Panc1 (cell line): ENCODE measurements around the gene CHCHD10. TPM values are rescaled to one million over a fixed set of nuclear protein-coding genes. Genes with fewer than 3 reads are reported as not detected.

Experiments used
- ATAC-seq: fragments of 200-7000 bp; cut with Tn5 transposase; 2 replicates; pipeline ENCODE4 v1.9.1; 2020; ENCODE audit warnings: mild to moderate bottlenecking, moderate library complexity
- BruUV-seq: library from RNA; stranded (reverse); fragments of 400-500 nt; replicated peaks from 2 replicates; lab custom pipeline; 2021; lab: Mats Ljungman, UMichigan
- CTCF ChIA-PET: fragments of 300-600 bp; sonication (Branson Sonifier 250); formaldehyde crosslinking; loops from one replicate; lab custom pipeline; 2022; ENCODE audit warnings: antibody characterized with exemption; lab: Charles Lee
- POLR2A ChIA-PET: fragments of 300-600 bp; sonication (Branson Sonifier 250); formaldehyde crosslinking; loops from one replicate; lab custom pipeline; 2022; ENCODE audit warnings: antibody characterized with exemption; lab: Charles Lee
- DNase-seq: peaks from one replicate; pipeline ENCODE4 v3.0.0-alpha.2; 2010; ENCODE audit warnings: low read depth, low spot score
- H3K27ac ChIP-seq: 2 replicates; pipeline ENCODE4 v1.5.1; 2011; ENCODE audit warnings: mild to moderate bottlenecking, low read length, inconsistent platforms
- H3K27me3 ChIP-seq: fragments of 200-500 bp; sonication (Bioruptor generic); 2 replicates; pipeline ENCODE4 v1.6.0; 2014; ENCODE audit warnings: low read length, inconsistent platforms; ENCODE audit not compliant: control insufficient read depth, insufficient read depth
- H3K36me3 ChIP-seq: fragments of 200-500 bp; sonication (Bioruptor generic); 2 replicates; pipeline ENCODE4 v1.5.1; 2014; ENCODE audit warnings: inconsistent platforms, mild to moderate bottlenecking, low read length, moderate library complexity; ENCODE audit not compliant: control insufficient read depth, insufficient read depth
- H3K4me1 ChIP-seq: 2 replicates; pipeline ENCODE4 v1.5.1; 2011; ENCODE audit warnings: inconsistent platforms, mild to moderate bottlenecking, low read length, moderate library complexity; ENCODE audit not compliant: control insufficient read depth, insufficient read depth
- H3K4me3 ChIP-seq, 2 experiments: 2 replicates each; pipeline ENCODE4 v1.5.1; 2011 to 2012; ENCODE audit warnings: low read depth in 2 of 2, low read length in 2 of 2, mild to moderate bottlenecking in 2 of 2, inconsistent platforms in 1 of 2, moderate library complexity in 1 of 2
- H3K9me3 ChIP-seq: fragments of 200-500 bp; sonication (Bioruptor generic); 2 replicates; pipeline ENCODE4 v1.5.1; 2014; ENCODE audit warnings: low read depth, mild to moderate bottlenecking, inconsistent platforms, low read length, moderate library complexity; ENCODE audit not compliant: control insufficient read depth, insufficient read depth
- POLR2AphosphoS5 ChIP-seq: IDR thresholded peaks from 2 replicates; pipeline ENCODE4 v1.6.1; 2012; ENCODE audit warnings: mild to moderate bottlenecking, low read depth, low read length, moderate library complexity
- SIN3A ChIP-seq: IDR thresholded peaks from 2 replicates; pipeline ENCODE4 v1.6.1; 2012; ENCODE audit warnings: low read depth, mild to moderate bottlenecking, low read length, moderate library complexity, borderline replicate concordance; ENCODE audit not compliant: insufficient read depth
- TCF7L2 ChIP-seq: IDR thresholded peaks from 2 replicates; pipeline ENCODE4 v1.6.1; 2011; ENCODE audit warnings: mild to moderate bottlenecking, low read depth, low read length, inconsistent platforms
- in situ Hi-C: cut with HindIII; loops from 2 replicates; pipeline ENCODE4 v1.10.0; 2016; ENCODE audit warnings: low sequenced_read_pairs, low pct_unique_long_range_greater_than_20kb
- intact Hi-C: fragments of 100-400 bp; cut with micrococcal nuclease; formaldehyde crosslinking; loops from one replicate; pipeline ENCODE4 v1.10.0; 2022; ENCODE audit not compliant: unreplicated experiment
- total RNA-seq: library from RNA; stranded (reverse); gene quantifications from one replicate; pipeline ENCODE4 v1.2.1, GENCODE V29; 2021; ENCODE audit not compliant: unreplicated experiment
- TF ChIP-seq, protein P1 (sequence below), 2 experiments: IDR thresholded peaks; 2 replicates each; pipeline ENCODE4 v1.6.1; 2011 to 2012; ENCODE audit warnings: low read depth in 2 of 2, control low read depth in 1 of 2, low read length in 1 of 2, mild to moderate bottlenecking in 1 of 2, moderate library complexity in 1 of 2; ENCODE audit not compliant: insufficient read depth in 1 of 2
- TF ChIP-seq, protein P2 (sequence below): fragments of 450-650 bp; IDR thresholded peaks from 2 replicates; pipeline ENCODE4 v1.5.1; 2017; ENCODE audit warnings: mild to moderate bottlenecking

The CHCHD10 gene
- total RNA-seq, 1 experiment from 2014 or later = 84.4 TPM

DNA sequence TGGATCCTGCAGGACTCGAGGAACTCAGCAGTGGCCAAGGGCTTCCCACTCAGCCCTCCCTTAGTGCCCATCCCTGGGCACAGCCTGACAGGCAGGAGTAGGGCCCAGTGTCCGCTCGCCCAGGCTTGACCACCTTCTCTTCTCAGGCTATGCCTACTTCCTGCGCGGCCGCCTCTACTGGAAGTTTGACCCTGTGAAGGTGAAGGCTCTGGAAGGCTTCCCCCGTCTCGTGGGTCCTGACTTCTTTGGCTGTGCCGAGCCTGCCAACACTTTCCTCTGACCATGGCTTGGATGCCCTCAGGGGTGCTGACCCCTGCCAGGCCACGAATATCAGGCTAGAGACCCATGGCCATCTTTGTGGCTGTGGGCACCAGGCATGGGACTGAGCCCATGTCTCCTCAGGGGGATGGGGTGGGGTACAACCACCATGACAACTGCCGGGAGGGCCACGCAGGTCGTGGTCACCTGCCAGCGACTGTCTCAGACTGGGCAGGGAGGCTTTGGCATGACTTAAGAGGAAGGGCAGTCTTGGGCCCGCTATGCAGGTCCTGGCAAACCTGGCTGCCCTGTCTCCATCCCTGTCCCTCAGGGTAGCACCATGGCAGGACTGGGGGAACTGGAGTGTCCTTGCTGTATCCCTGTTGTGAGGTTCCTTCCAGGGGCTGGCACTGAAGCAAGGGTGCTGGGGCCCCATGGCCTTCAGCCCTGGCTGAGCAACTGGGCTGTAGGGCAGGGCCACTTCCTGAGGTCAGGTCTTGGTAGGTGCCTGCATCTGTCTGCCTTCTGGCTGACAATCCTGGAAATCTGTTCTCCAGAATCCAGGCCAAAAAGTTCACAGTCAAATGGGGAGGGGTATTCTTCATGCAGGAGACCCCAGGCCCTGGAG lies 15.7 kb upstream of the CHCHD10 start:
- H3K36me3 ChIP-seq = no peaks in the 10 kb centered on the region
- no peak for ATAC-seq
- intact Hi-C loops = no loop called here
- in situ Hi-C loops = no loop called here
- ChIA-PET CTCF (no interaction called here), POLR2A (no interaction called here)
- H3K4me1 ChIP-seq = peaks cover 10% of the 10 kb centered on the region
- H3K9me3 ChIP-seq = no peaks in the 10 kb centered on the region
- no peak overlapping the region for H3K27ac ChIP-seq
- TF ChIP-seq TCF7L2 (no peak), POLR2AphosphoS5 (no peak), SIN3A (no peak)
- TF ChIP-seq, protein P1, sequence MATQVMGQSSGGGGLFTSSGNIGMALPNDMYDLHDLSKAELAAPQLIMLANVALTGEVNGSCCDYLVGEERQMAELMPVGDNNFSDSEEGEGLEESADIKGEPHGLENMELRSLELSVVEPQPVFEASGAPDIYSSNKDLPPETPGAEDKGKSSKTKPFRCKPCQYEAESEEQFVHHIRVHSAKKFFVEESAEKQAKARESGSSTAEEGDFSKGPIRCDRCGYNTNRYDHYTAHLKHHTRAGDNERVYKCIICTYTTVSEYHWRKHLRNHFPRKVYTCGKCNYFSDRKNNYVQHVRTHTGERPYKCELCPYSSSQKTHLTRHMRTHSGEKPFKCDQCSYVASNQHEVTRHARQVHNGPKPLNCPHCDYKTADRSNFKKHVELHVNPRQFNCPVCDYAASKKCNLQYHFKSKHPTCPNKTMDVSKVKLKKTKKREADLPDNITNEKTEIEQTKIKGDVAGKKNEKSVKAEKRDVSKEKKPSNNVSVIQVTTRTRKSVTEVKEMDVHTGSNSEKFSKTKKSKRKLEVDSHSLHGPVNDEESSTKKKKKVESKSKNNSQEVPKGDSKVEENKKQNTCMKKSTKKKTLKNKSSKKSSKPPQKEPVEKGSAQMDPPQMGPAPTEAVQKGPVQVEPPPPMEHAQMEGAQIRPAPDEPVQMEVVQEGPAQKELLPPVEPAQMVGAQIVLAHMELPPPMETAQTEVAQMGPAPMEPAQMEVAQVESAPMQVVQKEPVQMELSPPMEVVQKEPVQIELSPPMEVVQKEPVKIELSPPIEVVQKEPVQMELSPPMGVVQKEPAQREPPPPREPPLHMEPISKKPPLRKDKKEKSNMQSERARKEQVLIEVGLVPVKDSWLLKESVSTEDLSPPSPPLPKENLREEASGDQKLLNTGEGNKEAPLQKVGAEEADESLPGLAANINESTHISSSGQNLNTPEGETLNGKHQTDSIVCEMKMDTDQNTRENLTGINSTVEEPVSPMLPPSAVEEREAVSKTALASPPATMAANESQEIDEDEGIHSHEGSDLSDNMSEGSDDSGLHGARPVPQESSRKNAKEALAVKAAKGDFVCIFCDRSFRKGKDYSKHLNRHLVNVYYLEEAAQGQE (IDR thresholded peaks at IDR 0.05; ENCODE audit: insufficient read depth in 1 of 2, low read depth in 2 of 2, low read length in 1 of 2) = no peak
- TF ChIP-seq, protein P2, sequence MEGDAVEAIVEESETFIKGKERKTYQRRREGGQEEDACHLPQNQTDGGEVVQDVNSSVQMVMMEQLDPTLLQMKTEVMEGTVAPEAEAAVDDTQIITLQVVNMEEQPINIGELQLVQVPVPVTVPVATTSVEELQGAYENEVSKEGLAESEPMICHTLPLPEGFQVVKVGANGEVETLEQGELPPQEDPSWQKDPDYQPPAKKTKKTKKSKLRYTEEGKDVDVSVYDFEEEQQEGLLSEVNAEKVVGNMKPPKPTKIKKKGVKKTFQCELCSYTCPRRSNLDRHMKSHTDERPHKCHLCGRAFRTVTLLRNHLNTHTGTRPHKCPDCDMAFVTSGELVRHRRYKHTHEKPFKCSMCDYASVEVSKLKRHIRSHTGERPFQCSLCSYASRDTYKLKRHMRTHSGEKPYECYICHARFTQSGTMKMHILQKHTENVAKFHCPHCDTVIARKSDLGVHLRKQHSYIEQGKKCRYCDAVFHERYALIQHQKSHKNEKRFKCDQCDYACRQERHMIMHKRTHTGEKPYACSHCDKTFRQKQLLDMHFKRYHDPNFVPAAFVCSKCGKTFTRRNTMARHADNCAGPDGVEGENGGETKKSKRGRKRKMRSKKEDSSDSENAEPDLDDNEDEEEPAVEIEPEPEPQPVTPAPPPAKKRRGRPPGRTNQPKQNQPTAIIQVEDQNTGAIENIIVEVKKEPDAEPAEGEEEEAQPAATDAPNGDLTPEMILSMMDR = no peak
- H3K4me3 ChIP-seq = no peak overlapping the region
- H3K27me3 ChIP-seq = no peaks in the 10 kb centered on the region
- BruUV-seq = no TSS peak
- no peak for DNase-seq

DNA sequence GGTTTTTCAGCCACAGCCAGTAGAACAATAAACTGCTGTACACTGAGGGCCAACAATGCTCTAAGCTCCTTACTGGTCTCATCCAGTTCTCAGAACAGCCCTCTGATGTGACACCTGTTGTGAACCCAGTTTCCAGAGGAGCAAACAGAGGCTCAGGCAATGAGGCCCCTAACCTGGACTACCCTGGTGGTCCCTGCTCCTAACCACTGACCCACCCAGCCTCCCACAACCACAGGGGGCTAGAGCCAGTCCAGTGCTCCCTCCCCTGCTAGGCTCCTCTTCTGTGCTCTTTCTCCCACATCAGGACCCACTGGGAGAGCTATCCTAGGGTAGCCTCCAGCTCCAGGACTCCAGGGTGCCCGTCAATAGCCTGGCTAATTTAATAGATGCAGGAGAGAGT lies 14.9 kb upstream of the CHCHD10 start:
- ChIA-PET POLR2A (no interaction called here), CTCF (no interaction called here)
- intact Hi-C loops (no loop called here), in situ Hi-C loops (no loop called here)
- no TSS peak for BruUV-seq
- ATAC-seq (no peak), DNase-seq (no peak)
- Histone ChIP-seq H3K9me3 (no peaks in the 10 kb centered on the region), H3K27ac (no peak overlapping the region), H3K4me1 (peaks cover 10% of the 10 kb centered on the region), H3K4me3 (no peak overlapping the region), H3K27me3 (no peaks in the 10 kb centered on the region), H3K36me3 (no peaks in the 10 kb centered on the region)
- TF ChIP-seq SIN3A = no peak
- TF ChIP-seq, protein P2 = no peak
- TF ChIP-seq POLR2AphosphoS5 = no peak
- TF ChIP-seq TCF7L2 = no peak
- TF ChIP-seq, protein P1 (IDR thresholded peaks at IDR 0.05; ENCODE audit: insufficient read depth in 1 of 2, low read depth in 2 of 2, low read length in 1 of 2) = no peak
